Body of pancreas (tissue), 4 donors: ENCODE data around the gene OR10H4. TPM values are rescaled to one million over a fixed set of nuclear protein-coding genes. Genes with fewer than 3 reads are reported as not detected.
A peak's percentile ranks its signal among the peaks of the same experiment; 100 is the strongest.
"Not testable (repeated sequence)": the region's sequence is repeated elsewhere in the genome, so short reads cannot be mapped to it uniquely, and the experiment has no call there.

Experiments used
- ATAC-seq: fragments of 150-250 bp; one replicate; pipeline ENCODE4 v1.9.1; 2016
- DNase-seq, 4 donors: peaks; one replicate each; pipeline ENCODE4 v3.0.0-alpha.2; 2019
- H3K27ac ChIP-seq, 4 donors: fragments of 200-600 bp; sonication (generic); 1 replicate in 3 of 4; 2 replicates in 1 of 4; pipeline versions ENCODE4 v1.5.1 to v1.6.1; 2016 to 2019; ENCODE audit warnings: mild to moderate bottlenecking in 1 of 4, mixed read lengths in 1 of 4, moderate library complexity in 1 of 4
- H3K27me3 ChIP-seq, 2 donors: fragments of 200-600 bp; sonication (generic); one replicate each; pipeline ENCODE4 v1.6.0; 2016; ENCODE audit warnings: mild to moderate bottlenecking in 1 of 2
- H3K36me3 ChIP-seq, 2 donors: fragments of 200-600 bp; sonication (generic); replicated peaks in 1 of 2; 2 replicates each; pipeline ENCODE4 v1.5.1; 2016; ENCODE audit warnings: low read depth in 2 of 2; ENCODE audit not compliant: insufficient read depth in 1 of 2
- H3K4me1 ChIP-seq: fragments of 200-600 bp; sonication (generic); one replicate; pipeline ENCODE4 v1.6.0; 2016
- H3K4me3 ChIP-seq, 2 donors: fragments of 200-600 bp; sonication (generic); 1 replicate in 1 of 2; 2 replicates in 1 of 2; pipeline ENCODE4 v1.5.1; 2016 to 2019
- H3K9me3 ChIP-seq, 3 donors: fragments of 200-600 bp; sonication (generic); 1 replicate in 2 of 3; 2 replicates in 1 of 3; pipeline ENCODE4 v1.5.1; 2016
- CTCF ChIP-seq, 7 experiments: fragments of 450-650 bp in 4 of 7; fragments of 200-600 bp in 3 of 7; sonication (generic) in 3 of 7; IDR thresholded peaks; one replicate each; pipeline ENCODE4 v1.5.1; 2016 to 2019; ENCODE audit warnings: antibody characterized with exemption in 7 of 7
- POLR2A ChIP-seq, 3 donors: fragments of 450-650 bp; IDR thresholded peaks; one replicate each; pipeline ENCODE4 v1.6.1; 2016; ENCODE audit warnings: antibody characterized with exemption in 3 of 3, mild to moderate bottlenecking in 2 of 3
- WGBS, 2 donors: methylation state at CpG; one replicate each; pipeline ENCODE4 v1.1.5; 2017; 5-methylcytosine and 5-hydroxymethylcytosine counted together
- intact Hi-C: fragments of 100-400 bp; cut with DNase I; formaldehyde crosslinking; loops from one replicate; pipeline ENCODE4 v1.15.1; 2023
- total RNA-seq, 2 donors: library from RNA; depleted of rRNA; stranded (reverse); fragments of >200 nt; gene quantifications; one replicate each; pipeline ENCODE4 v1.1.0, GENCODE V29; 2016

The OR10H4 gene
- total RNA-seq, 2 donors from 2014 or later, result not detected

- Histone ChIP-seq H3K4me1 (no peaks in the 10 kb centered on the region), H3K27ac (no peak overlapping the region), H3K4me3 (no peak overlapping the region), H3K9me3 (no peaks in the 10 kb centered on the region), H3K36me3 (no peaks in the 10 kb centered on the region), H3K27me3 (no peaks in the 10 kb centered on the region)
- intact Hi-C loops, result no loop called here
- DNase-seq (no peak), ATAC-seq (no peak)
- WGBS, 2 donors, result 61 to 73% methylated on average over 4 of the region's 4 CpGs
- TF ChIP-seq CTCF (IDR thresholded peaks at IDR 0.05) (no peak), POLR2A (IDR thresholded peaks at IDR 0.05) (no peak)
These were observed 29.6 kb upstream of the OR10H4 start for GRCh38 chr19:15919243-15919642.

GRCh38 chr19:15922021-15922420, 26.8 kb upstream of the OR10H4 start:
- no peaks in the 10 kb centered on the region for H3K36me3 ChIP-seq
- intact Hi-C loops, result no loop called here
- 61 to 74% methylated on average over 3 to 4 of the region's 4 CpGs for WGBS, 2 donors

GRCh38 chr19:15923702-15924101, 25.1 kb upstream of the OR10H4 start:
- TF ChIP-seq CTCF (IDR thresholded peaks at IDR 0.05), result no peak
- TF ChIP-seq POLR2A (IDR thresholded peaks at IDR 0.05), result no peak
- no peaks in the 10 kb centered on the region for H3K4me1 ChIP-seq
- H3K9me3 ChIP-seq, result no peaks in the 10 kb centered on the region
- H3K36me3 ChIP-seq, result no peaks in the 10 kb centered on the region
- 80 to 87% methylated on average over 5 to 8 of the region's 8 CpGs for WGBS, 2 donors
- intact Hi-C loops, result no loop called here
- ATAC-seq (no peak), DNase-seq (no peak)
- no peak overlapping the region for H3K4me3 ChIP-seq
- no peak overlapping the region for H3K27ac ChIP-seq
- H3K27me3 ChIP-seq, result no peaks in the 10 kb centered on the region

More at GRCh38 chr19:15922021-15922420, 26.8 kb upstream of the OR10H4 start:
- no peaks in the 10 kb centered on the region for H3K9me3 ChIP-seq
- TF ChIP-seq CTCF (IDR thresholded peaks at IDR 0.05) (no peak), POLR2A (IDR thresholded peaks at IDR 0.05) (no peak)
- no peaks in the 10 kb centered on the region for H3K27me3 ChIP-seq
- no peak overlapping the region for H3K27ac ChIP-seq
- DNase-seq (no peak), ATAC-seq (no peak)
- H3K4me3 ChIP-seq, result no peak overlapping the region
- H3K4me1 ChIP-seq, result no peaks in the 10 kb centered on the region

GRCh38 chr19:15926484-15926883, 22.3 kb upstream of the OR10H4 start:
- no peak overlapping the region for H3K27ac ChIP-seq
- no peaks in the 10 kb centered on the region for H3K4me1 ChIP-seq
- ATAC-seq (no peak), DNase-seq (peak in 1 of 4 donors; percentile 25)
- H3K9me3 ChIP-seq, result no peaks in the 10 kb centered on the region
- TF ChIP-seq POLR2A (IDR thresholded peaks at IDR 0.05), result no peak
- TF ChIP-seq CTCF (IDR thresholded peaks at IDR 0.05), result no peak
- 0 to 47% methylated on average over 1 of the region's 1 CpG for whole genome bisulfite sequencing, 2 donors
- no peaks in the 10 kb centered on the region for H3K36me3 ChIP-seq
- H3K4me3 ChIP-seq, result no peak overlapping the region
- H3K27me3 ChIP-seq, result no peaks in the 10 kb centered on the region
- intact Hi-C loops, result no loop called here

GRCh38 chr19:15928321-15928720, 20.5 kb upstream of the OR10H4 start:
- intact Hi-C loops, result no loop called here
- H3K4me1 ChIP-seq, result no peaks in the 10 kb centered on the region
- H3K27ac ChIP-seq, result no peak overlapping the region
- no peak for ATAC-seq
- DNase-seq, result no peak
- no peaks in the 10 kb centered on the region for H3K27me3 ChIP-seq
- H3K4me3 ChIP-seq, result no peak overlapping the region
- no peaks in the 10 kb centered on the region for H3K9me3 ChIP-seq
- no peaks in the 10 kb centered on the region for H3K36me3 ChIP-seq
- 73 to 82% methylated on average over 3 of the region's 3 CpGs for WGBS, 2 donors
- TF ChIP-seq POLR2A (IDR thresholded peaks at IDR 0.05), result no peak
- no peak for TF ChIP-seq CTCF (IDR thresholded peaks at IDR 0.05)

- 42 to 66% methylated on average over 7 to 12 of the region's 12 CpGs for WGBS, 2 donors
- Histone ChIP-seq H3K27ac (peak overlapping the region in 3 of 4 donors; percentile 78 to 96 (median 91)), H3K4me1 (peaks cover 18% of the 10 kb centered on the region)
- H3K4me3 ChIP-seq, intact Hi-C loops, H3K36me3 ChIP-seq, H3K27me3 ChIP-seq, H3K9me3 ChIP-seq, ATAC-seq: not testable (repeated sequence)
- DNase-seq, result peak in 1 of 4 donors; percentile 32
These were observed 15.0 kb upstream of the OR10H4 start for GRCh38 chr19:15933761-15934331.
